Central memory CD8-positive, alpha-beta T cell (primary cell): ENCODE measurements around the gene PRMT1.
"Not testable (repeated sequence)": the region's sequence is repeated elsewhere in the genome, so short reads cannot be mapped to it uniquely, and the experiment has no call there.

Experiments used
- ATAC-seq: fragments of 150-1000 bp; cut with Tn5 transposase; replicated peaks from 2 replicates; pipeline ENCODE4 v1.10.0; 2022; ENCODE audit warnings: mild to moderate bottlenecking, moderate FRiP score, moderate number of reproducible peaks; ENCODE audit not compliant: poor library complexity, severe bottlenecking; ENCODE audit errors: extremely low read depth
- DNase-seq, 2 donors: peaks; one replicate each; pipeline ENCODE4 v3.0.0; 2021; ENCODE audit warnings: low spot score in 2 of 2
- H3K27ac Mint-ChIP-seq: one replicate; pipeline ENCODE4 v1.8.0; 2022; ENCODE audit warnings: low read depth, mild to moderate bottlenecking, moderate library complexity, mixed read lengths
- H3K27me3 Mint-ChIP-seq: one replicate; pipeline ENCODE4 v1.8.0; 2022; ENCODE audit warnings: mixed read lengths
- H3K36me3 Mint-ChIP-seq: one replicate; pipeline ENCODE4 v1.8.0; 2022; ENCODE audit warnings: mild to moderate bottlenecking, moderate library complexity, mixed read lengths; ENCODE audit not compliant: insufficient read depth
- H3K4me1 Mint-ChIP-seq: one replicate; pipeline ENCODE4 v1.8.0; 2022; ENCODE audit warnings: mixed read lengths
- H3K4me3 Mint-ChIP-seq: one replicate; pipeline ENCODE4 v1.8.0; 2022; ENCODE audit warnings: mild to moderate bottlenecking, moderate library complexity, mixed read lengths
- H3K9me3 Mint-ChIP-seq: one replicate; pipeline ENCODE4 v1.8.0; 2022; ENCODE audit warnings: mixed read lengths

PRMT1 gene

DNA sequence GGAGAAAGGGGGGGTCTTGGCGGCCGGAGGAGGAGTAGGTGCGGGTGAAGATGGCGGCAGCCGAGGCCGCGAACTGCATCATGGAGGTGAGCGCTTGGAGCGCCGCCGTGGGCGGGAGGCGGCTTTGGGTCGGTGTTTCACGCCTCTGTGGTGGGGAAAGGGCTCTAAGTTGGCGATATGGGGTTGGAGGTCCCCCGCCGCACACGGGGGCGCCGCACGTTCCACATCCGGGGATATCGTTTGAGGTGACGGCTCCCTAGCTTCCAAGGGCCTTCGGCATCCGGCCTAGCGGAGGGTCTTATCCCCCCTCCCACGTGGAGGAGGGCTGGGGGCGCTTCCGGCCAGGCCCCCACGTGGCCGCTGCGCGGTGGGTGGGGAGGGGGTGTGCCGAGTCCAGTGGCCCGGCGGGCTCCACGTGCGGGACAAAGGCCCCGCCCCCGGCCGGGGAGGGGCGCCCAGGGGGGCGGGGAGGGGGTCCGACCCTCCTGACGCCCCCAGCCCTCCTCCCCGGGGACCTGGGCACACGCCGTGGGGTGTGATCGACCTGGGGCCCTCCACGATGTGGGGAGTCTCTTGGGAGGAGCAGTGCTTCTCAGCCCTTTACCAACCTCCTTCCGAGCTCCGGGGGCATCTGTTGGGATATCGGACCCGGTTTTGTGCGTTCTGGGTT lies at the start of gene PRMT1:
Gene PRMT1, plus strand, starts transcription at position 41 of the 670 bp plus-strand sequence. Its CDS starts 10 bp downstream, at position 51.
- ATAC-seq (peak; percentile 47), DNase-seq (no peak)
- peak within 1 kb of the TSS; percentile 97 for H3K4me3 Mint-ChIP-seq
- no peaks in the 10 kb centered on the region for H3K27me3 Mint-ChIP-seq
- peaks cover 26% of the 10 kb centered on the region for H3K36me3 Mint-ChIP-seq
- H3K4me1 Mint-ChIP-seq: peaks cover 42% of the 10 kb centered on the region
- H3K9me3 Mint-ChIP-seq: no peaks in the 10 kb centered on the region
- peak within 1 kb of the TSS; percentile 99 for H3K27ac Mint-ChIP-seq

DNA sequence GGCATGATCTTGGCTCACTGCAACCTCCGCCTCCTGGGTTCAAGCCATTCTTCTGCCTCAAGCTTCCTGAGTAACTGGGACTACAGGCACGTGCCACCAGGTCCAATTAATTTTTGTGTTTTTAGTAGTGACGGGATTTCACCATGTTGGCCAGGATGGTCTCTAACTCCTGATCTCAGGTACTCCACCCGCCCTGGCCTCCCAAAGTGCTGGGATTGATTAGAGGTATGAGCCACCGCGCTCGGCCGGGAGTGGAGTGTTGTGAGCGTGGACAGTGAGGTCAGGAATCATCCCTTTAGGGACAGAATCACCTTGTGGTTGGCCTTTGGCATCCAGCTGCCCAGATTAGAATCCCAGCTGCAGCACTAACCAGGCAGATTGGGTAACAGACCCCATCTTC lies 47.4 kb upstream of the PRMT1 start:
- no peaks in the 10 kb centered on the region for H3K27me3 Mint-ChIP-seq
- peaks cover 11% of the 10 kb centered on the region for H3K36me3 Mint-ChIP-seq
- no peak overlapping the region for H3K4me3 Mint-ChIP-seq
- DNase-seq (no peak), ATAC-seq (no peak)
- no peaks in the 10 kb centered on the region for H3K9me3 Mint-ChIP-seq
- no peak overlapping the region for H3K27ac Mint-ChIP-seq
- H3K4me1 Mint-ChIP-seq: no peaks in the 10 kb centered on the region

DNA sequence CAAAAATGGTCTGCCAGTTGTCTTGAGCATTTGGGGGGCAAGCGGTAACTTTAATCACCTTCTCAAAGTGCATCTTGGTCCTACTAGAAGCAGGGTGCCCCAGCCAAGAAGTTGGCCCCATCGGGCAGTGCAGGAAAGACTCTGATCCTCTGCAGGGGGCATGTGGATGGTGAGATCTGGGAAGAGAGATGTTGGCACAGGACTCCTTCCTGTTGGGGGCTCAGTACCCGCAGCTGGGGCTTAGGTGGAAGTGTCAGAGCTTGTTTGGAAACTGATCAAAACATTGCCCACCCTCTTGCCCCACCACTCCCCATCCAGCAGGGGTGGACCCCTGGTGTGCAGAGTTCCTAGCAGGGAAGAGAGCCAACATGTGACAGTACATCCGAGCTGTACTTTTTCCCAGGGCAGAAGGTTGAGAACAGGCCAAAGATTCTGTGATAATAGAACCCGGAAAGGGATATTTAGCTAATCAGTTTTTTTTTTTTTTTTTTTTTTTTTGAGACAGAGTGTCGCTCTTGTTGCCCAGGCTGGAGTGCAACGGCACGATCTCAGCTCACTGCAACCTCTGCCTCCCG lies 46.0 kb upstream of the PRMT1 start:
- peaks cover 8% of the 10 kb centered on the region for H3K36me3 Mint-ChIP-seq
- H3K9me3 Mint-ChIP-seq: no peaks in the 10 kb centered on the region
- no peaks in the 10 kb centered on the region for H3K27me3 Mint-ChIP-seq
- DNase-seq (no peak), ATAC-seq (no peak)
- peaks cover 10% of the 10 kb centered on the region for H3K4me1 Mint-ChIP-seq
- H3K27ac Mint-ChIP-seq: peak overlapping the region; percentile 35
- H3K4me3 Mint-ChIP-seq: no peak overlapping the region

DNA sequence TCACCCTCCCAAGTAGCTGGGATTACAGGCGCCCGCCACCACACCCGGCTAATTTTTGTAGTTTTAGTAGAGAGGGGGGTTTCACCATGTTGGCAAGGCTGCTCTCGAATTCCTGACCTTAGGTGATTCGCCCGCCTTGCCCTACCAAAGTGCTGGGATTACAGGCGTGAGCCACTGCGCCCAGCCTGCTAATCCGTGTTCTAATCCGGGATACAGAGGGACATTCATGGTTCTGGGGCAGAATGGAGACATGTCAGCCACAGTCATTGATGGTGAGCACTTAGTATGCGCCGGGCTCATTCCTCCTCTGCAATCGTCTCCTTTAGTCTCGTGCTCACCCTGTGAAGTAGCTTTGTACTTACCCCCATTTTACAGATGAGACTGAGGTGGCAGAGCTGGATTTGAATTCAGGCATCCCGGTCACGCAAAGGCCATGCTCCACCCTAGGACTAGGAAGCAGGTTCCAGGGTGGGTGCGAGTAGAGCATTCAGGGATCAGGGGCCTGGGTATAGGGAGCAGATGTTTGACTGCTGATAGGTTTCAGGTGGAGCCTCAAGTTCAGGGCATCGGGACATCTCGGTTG lies 45.4 kb upstream of the PRMT1 start:
- Mint-ChIP-seq H3K36me3 (peaks cover 6% of the 10 kb centered on the region), H3K4me1 (peaks cover 11% of the 10 kb centered on the region), H3K4me3 (no peak overlapping the region), H3K27ac (no peak overlapping the region), H3K9me3 (no peaks in the 10 kb centered on the region), H3K27me3 (no peaks in the 10 kb centered on the region)
- DNase-seq (no peak), ATAC-seq (no peak)

DNA sequence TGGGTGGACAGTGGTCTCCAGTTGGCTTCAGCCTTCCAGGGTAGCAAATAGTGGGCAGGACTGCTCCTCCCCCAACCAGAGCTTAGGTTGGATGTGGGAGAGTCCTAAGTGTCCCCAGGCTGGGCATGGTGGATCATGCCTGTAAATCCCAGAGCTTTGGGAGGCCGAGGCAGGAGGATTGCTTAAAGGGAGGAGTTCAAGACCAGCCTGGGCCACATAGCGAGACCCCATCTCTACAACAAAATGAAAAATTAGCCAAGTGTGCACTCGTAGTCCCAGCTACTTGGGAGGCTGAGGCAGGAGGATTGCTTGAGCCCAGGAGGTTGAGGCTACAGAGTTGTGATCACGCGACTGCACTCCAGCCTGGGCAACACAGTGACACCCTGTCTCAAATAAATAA lies 44.5 kb upstream of the PRMT1 start:
- Mint-ChIP-seq H3K4me1 (peaks cover 13% of the 10 kb centered on the region), H3K27me3 (no peaks in the 10 kb centered on the region), H3K9me3 (no peaks in the 10 kb centered on the region)

DNA sequence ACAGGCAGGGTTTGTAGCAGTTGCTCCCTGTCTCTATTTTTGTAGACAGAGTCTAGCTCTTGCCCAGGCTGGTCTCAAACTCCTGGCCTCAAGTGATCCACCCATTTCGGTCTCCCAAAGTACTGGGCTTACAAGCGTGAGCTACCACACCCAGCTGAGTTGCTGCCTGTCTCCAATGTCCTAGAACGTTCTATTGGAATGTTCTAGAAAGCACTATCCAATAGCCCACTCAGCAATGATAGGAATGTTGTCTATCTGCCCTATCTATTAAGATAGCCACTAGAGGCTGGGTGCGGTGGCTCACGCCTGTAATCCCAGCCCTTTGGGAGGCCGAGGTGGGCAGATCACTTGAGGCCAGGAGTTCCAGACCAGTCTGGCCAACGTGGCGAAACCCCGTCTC lies 43.8 kb upstream of the PRMT1 start:
- not testable (repeated sequence) for H3K9me3 Mint-ChIP-seq, H3K36me3 Mint-ChIP-seq, H3K4me3 Mint-ChIP-seq, DNase-seq, H3K27ac Mint-ChIP-seq, H3K27me3 Mint-ChIP-seq, ATAC-seq
- H3K4me1 Mint-ChIP-seq: peaks cover 20% of the 10 kb centered on the region

More for the DNA sequence above, 44.5 kb upstream of the PRMT1 start:
- no peak overlapping the region for H3K4me3 Mint-ChIP-seq
- no peak for DNase-seq
- ATAC-seq: no peak
- peaks cover 6% of the 10 kb centered on the region for H3K36me3 Mint-ChIP-seq
- H3K27ac Mint-ChIP-seq: no peak overlapping the region

DNA sequence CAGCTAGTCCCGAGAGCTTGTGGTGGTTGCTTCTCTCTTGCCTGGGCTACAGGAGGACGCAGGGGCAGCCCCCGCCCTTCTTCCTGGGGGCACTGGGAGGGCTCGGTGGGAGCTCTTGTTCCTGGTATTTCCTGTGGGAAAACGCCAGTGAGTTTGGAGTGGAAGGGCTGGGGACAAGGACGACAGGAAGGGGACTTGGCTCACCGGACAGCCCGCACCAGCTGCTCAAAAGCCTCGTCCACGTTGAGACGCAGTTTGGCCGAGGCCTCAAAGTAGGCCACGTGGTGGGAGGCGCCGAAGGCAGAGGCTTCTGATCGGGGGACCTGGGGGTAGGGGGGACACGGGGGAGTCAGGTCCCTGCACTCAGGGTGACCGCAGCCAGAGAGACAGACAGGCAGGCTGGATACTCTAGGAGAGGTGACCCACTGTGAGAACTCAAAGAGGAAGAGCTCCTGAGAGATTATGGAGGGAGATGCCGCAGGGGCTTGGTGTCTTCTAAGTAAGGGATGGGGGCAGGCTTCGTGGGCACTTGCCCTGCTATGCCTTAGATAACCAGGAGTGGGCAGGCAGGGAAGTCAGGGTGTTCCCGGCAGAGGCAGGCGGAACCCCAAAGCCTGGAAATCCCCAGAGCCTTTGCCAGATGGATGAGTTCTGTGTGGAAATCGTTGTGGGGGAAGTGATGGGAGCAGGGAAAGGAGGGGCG lies 41.4 kb upstream of the PRMT1 start:
- Mint-ChIP-seq H3K27ac (peak overlapping the region; percentile 7), H3K27me3 (no peaks in the 10 kb centered on the region), H3K36me3 (peaks cover 8% of the 10 kb centered on the region), H3K9me3 (no peaks in the 10 kb centered on the region), H3K4me3 (no peak overlapping the region), H3K4me1 (peaks cover 39% of the 10 kb centered on the region)
- no peak for DNase-seq
- ATAC-seq: no peak

DNA sequence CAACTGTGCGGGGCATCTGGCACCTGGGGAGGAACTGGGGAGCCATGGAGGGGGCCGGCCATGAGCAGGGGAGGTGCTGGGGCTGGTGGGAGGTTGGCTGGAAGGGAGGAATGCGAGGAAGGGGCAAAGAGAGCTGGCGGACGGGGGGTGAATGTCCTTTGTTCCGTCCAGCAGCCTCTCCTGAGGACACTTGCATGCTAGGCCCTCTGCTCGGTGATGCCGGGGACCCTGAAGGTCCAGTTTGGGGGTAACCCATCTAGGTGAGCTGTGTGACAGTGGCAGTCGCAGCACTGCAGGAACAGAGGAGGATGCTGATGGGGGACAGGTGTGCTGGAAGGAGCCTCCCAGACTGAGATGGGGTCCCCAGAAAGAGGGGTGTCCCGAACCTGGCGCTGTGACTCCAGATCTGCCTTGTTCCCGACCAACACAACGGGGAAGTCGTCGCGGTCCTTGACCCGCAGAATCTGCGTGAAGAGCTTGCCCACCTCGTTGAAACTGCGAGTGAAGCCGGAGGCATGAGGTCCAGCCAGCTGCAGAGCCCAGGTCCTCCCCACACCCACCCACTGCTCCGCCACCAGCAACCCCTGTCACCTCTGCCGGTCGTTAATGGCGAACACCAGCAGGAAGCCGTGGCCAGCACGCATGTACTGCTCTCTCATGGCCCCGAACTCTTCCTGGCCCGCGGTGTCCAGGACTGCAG lies 40.7 kb upstream of the PRMT1 start:
- ATAC-seq: no peak
- H3K36me3 Mint-ChIP-seq: peaks cover 13% of the 10 kb centered on the region
- peaks cover 44% of the 10 kb centered on the region for H3K4me1 Mint-ChIP-seq
- H3K4me3 Mint-ChIP-seq: peak overlapping the region; percentile 20
- no peak for DNase-seq
- no peaks in the 10 kb centered on the region for H3K27me3 Mint-ChIP-seq
- peak overlapping the region; percentile 7 for H3K27ac Mint-ChIP-seq
- H3K9me3 Mint-ChIP-seq: no peaks in the 10 kb centered on the region

DNA sequence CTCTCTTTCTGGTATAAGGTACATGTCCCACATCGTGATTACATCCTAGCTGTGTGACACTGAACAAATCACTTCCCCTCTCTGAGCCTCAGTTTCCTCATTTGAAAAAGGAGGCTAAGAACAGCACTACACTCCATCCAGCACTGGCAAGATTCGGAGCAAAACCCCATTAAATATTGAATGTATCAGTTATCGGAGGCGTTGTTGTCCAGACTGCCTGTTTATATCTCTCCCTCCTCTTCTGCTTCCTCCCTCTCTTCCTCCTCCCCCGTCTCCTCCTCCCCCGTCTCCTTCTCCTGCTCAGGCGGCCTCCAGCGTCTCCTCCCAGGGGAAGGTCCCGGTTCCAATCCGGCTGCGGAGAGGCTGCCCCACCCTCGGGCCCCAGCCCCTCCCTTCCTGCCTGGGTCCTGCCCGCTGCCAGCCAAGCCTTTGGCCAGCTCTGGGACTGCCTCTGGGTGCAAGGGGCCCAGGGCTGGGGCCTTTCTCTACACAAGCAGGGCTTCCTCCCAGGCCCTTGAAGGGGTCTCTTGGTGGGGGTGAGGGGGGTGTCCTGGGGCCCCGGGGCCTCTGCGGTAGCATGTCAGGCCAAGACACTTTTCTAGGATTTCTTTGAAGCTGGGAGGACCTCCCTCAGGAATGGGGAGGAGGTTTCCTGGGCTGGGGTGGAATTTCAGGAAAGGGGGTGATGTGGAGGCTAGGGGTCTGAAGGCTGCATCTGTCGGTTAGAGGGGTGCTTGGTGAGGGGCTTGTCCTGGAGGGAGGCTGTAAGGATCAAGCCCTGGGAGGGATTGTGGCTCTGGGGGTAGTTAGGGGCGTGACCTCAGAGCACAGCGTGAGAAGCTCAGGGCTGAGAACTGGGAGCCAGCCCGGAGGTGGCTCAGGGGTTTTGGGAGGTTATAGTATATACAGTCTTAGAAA lies 39.0 kb upstream of the PRMT1 start:
- Mint-ChIP-seq H3K4me1 (peaks cover 56% of the 10 kb centered on the region), H3K27ac (peak overlapping the region; percentile 46), H3K9me3 (no peaks in the 10 kb centered on the region), H3K36me3 (peaks cover 22% of the 10 kb centered on the region), H3K4me3 (peak overlapping the region; percentile 92), H3K27me3 (no peaks in the 10 kb centered on the region)
- no peak for ATAC-seq
- no peak for DNase-seq

DNA sequence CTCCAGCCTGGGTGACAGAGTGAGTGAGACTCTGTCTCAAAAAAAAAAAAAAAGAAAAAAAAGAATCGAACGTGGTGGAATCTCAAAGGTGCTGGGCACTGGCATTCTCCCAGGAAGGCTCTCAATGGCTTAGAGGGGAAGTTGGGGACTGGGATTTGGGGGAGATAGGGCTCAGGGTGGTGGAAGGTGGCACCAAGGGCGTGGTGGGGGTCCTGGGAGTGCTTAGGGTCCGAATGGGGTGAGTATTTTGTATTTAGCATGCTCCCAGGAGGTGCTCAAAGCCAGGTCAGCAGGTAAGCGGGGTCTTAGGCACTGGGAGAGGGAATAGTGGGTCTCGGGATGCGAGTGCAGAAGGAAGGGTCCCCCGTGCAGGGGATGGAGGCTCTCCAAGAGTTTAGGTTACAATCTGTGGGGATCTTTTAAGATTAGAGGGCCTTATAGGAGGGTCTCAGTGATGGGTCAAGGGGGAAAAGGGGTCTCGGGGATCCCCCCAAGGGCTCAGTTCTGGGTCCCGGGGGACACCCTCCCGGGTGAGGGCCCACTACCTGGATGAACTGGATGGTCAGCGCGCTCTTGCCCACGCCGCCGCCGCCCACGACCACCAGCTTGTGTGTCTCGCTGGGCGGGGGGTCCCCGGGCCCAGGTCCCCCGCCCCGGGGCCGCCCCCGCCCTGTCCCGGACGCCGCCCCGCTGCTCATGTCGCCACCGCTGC lies 37.5 kb upstream of the PRMT1 start:
- peaks cover 26% of the 10 kb centered on the region for H3K36me3 Mint-ChIP-seq
- DNase-seq (no peak), ATAC-seq (no peak)
- peaks cover 69% of the 10 kb centered on the region for H3K4me1 Mint-ChIP-seq
- H3K27me3 Mint-ChIP-seq: no peaks in the 10 kb centered on the region
- H3K4me3 Mint-ChIP-seq: peak overlapping the region; percentile 92
- H3K27ac Mint-ChIP-seq: peak overlapping the region; percentile 96
- H3K9me3 Mint-ChIP-seq: no peaks in the 10 kb centered on the region

DNA sequence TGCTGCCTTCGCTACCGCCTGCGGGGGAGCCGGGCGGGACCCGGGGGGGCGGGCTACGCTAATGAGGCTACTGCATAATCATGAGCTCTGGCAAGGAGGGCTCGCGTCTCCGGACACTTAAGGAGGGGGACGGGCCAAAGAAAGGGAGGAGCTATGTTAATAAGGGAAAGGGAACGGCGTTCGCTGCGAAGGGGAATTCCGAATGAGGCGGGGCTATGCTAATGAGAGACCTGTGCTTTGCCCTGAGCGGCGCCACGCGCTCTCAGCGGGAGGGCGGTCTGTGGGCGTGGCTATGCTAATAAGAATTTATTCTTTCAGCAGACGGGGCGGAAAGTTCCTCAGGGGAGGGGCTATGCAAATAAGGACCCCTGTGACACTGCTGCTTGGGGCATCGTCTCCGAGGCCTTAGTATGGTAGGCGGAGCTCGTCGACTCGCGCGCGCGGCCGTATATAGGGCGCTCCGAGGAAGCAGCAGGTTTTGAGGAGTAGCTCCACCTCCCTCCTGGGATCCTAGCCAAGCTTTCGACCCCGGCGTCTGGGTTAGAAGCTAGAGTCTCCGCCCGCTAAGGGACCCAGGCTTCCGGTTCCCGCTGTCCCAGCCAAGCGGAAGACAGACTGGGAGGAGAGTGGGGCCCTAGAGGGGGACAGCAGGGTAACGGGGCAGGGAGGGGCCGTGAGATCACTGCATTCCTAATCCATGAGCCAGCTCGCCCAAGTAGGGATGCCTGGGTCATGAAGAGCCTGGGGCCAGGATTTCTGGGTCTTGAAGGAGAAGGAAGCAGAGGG lies 36.8 kb upstream of the PRMT1 start, which contains the start of gene RRAS:
Gene RRAS, minus strand, starts transcription at position 31 of the 786 bp plus-strand sequence. CDS start 45 bp downstream, outside the sequence.
- peak; percentile 97 to 99 for DNase-seq
- peaks cover 28% of the 10 kb centered on the region for H3K36me3 Mint-ChIP-seq

More for the DNA sequence above, 36.8 kb upstream of the PRMT1 start, which contains the start of gene RRAS:
- Mint-ChIP-seq H3K27ac (peak within 1 kb of the TSS; percentile 96), H3K9me3 (no peaks in the 10 kb centered on the region), H3K4me3 (peak within 1 kb of the TSS; percentile 92), H3K4me1 (peaks cover 69% of the 10 kb centered on the region), H3K27me3 (no peaks in the 10 kb centered on the region)
- peak; percentile 73 for ATAC-seq
